ENCODE results near the gene LDLRAD3.

DNA sequence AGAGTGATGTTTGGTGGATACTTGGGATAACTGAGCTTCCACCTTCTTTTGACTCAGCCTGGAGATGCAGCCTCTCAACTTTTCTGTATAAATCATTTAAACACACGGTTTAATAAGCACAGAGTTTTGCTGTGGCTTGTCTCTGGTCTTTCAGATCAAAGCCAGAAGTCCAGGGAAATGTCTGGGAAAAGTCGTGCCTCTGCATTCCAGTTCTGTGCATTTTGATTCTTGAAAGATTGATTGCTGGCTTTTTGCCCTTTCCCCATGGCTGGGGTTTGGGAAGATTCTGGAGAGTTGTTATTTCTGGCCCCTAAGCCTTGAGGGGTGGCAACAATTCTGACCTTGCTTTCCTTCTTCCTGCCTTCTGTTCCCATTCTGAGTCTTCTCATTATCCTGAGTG lies 191.2 kb downstream of the LDLRAD3 start:
- TF ChIP-seq, protein P1, sequence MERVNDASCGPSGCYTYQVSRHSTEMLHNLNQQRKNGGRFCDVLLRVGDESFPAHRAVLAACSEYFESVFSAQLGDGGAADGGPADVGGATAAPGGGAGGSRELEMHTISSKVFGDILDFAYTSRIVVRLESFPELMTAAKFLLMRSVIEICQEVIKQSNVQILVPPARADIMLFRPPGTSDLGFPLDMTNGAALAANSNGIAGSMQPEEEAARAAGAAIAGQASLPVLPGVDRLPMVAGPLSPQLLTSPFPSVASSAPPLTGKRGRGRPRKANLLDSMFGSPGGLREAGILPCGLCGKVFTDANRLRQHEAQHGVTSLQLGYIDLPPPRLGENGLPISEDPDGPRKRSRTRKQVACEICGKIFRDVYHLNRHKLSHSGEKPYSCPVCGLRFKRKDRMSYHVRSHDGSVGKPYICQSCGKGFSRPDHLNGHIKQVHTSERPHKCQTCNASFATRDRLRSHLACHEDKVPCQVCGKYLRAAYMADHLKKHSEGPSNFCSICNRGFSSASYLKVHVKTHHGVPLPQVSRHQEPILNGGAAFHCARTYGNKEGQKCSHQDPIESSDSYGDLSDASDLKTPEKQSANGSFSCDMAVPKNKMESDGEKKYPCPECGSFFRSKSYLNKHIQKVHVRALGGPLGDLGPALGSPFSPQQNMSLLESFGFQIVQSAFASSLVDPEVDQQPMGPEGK (CRISPR knock-in tag; IDR thresholded peaks at IDR 0.05; ENCODE audit: borderline replicate concordance): no peak
- TF ChIP-seq TCF4 (CRISPR knock-in tag; IDR thresholded peaks at IDR 0.05; ENCODE audit: borderline replicate concordance): no peak
- TF ChIP-seq ZNF8 (CRISPR knock-in tag; IDR thresholded peaks at IDR 0.05): no peak
- no peak for TF ChIP-seq ARNTL (CRISPR knock-in tag; IDR thresholded peaks at IDR 0.05; ENCODE audit: borderline replicate concordance, low read depth)
- no peak for TF ChIP-seq OSR1 (CRISPR knock-in tag; IDR thresholded peaks at IDR 0.05)
- TF ChIP-seq ISL1 (CRISPR knock-in tag; IDR thresholded peaks at IDR 0.05): peak; percentile 43
- no peak for TF ChIP-seq ESRRG (CRISPR knock-in tag; IDR thresholded peaks at IDR 0.05)
- no peak for TF ChIP-seq GLIS3 (CRISPR knock-in tag; IDR thresholded peaks at IDR 0.05)

Measured in SK-N-SH treated with all-trans-retinoic acid at 6 μM for 48 hours (cell line).